Measurements from ENCODE around the gene SRPK2. TPM values are rescaled to one million over a fixed set of nuclear protein-coding genes. Genes with fewer than 3 reads are reported as not detected.
"Not testable (repeated sequence)": the region's sequence is repeated elsewhere in the genome, so short reads cannot be mapped to it uniquely, and the experiment has no call there.

Gene SRPK2
- total and polyA plus RNA-seq, 2 donors: 23.0 to 45.6 TPM

- no peaks in the 10 kb centered on the region for H3K36me3 ChIP-seq (ENCODE audit: control insufficient read depth in 2 of 2, insufficient read depth in 2 of 2, low read length in 1 of 2)
- no peaks in the 10 kb centered on the region for H3K9me3 ChIP-seq (ENCODE audit: control insufficient read depth in 2 of 2, insufficient read depth in 1 of 2, low read length in 1 of 2)
- no peak overlapping the region for H3K4me3 ChIP-seq (ENCODE audit: low read length in 2 of 2)
- no peak overlapping the region for H3K27ac ChIP-seq (ENCODE audit: low read depth in 1 of 2, low read length in 1 of 2)
- 96% methylated on average over 1 of the region's 1 CpG for whole genome bisulfite sequencing
- H3K27me3 ChIP-seq (ENCODE audit: control insufficient read depth in 2 of 2, insufficient read depth in 1 of 2, low read length in 1 of 2): no peaks in the 10 kb centered on the region
- peaks cover 0 to 4% of the 10 kb centered on the region in 2 donors for H3K4me1 ChIP-seq (ENCODE audit: control insufficient read depth in 2 of 2, insufficient read depth in 2 of 2, low read length in 2 of 2)
- no peak for DNase-seq (ENCODE audit: low read depth in 6 of 9, low spot score in 9 of 9)
Measured at GRCh38 chr7:105327201-105327600, 61.5 kb downstream of the SRPK2 start.

GRCh38 chr7:105325216-105325904 is 63.4 kb downstream of the SRPK2 start:
- Histone ChIP-seq H3K27me3 (ENCODE audit: control insufficient read depth in 2 of 2, insufficient read depth in 1 of 2, low read length in 1 of 2) (no peaks in the 10 kb centered on the region), H3K4me3 (ENCODE audit: low read length in 2 of 2) (no peak overlapping the region), H3K36me3 (ENCODE audit: control insufficient read depth in 2 of 2, insufficient read depth in 2 of 2, low read length in 1 of 2) (no peaks in the 10 kb centered on the region), H3K27ac (ENCODE audit: low read depth in 1 of 2, low read length in 1 of 2) (no peak overlapping the region), H3K9me3 (ENCODE audit: control insufficient read depth in 2 of 2, insufficient read depth in 1 of 2, low read length in 1 of 2) (no peaks in the 10 kb centered on the region), H3K4me1 (ENCODE audit: control insufficient read depth in 2 of 2, insufficient read depth in 2 of 2, low read length in 2 of 2) (peaks cover 0 to 4% of the 10 kb centered on the region in 2 donors)
- 95% methylated on average over 5 of the region's 5 CpGs for WGBS
- DNase-seq (ENCODE audit: low read depth in 6 of 9, low spot score in 9 of 9): no peak

- not testable (repeated sequence) for H3K9me3 ChIP-seq (ENCODE audit: control insufficient read depth in 2 of 2, insufficient read depth in 1 of 2, low read length in 1 of 2); H3K27ac ChIP-seq (ENCODE audit: low read depth in 1 of 2, low read length in 1 of 2); H3K4me1 ChIP-seq (ENCODE audit: control insufficient read depth in 2 of 2, insufficient read depth in 2 of 2, low read length in 2 of 2); H3K36me3 ChIP-seq (ENCODE audit: control insufficient read depth in 2 of 2, insufficient read depth in 2 of 2, low read length in 1 of 2); H3K27me3 ChIP-seq (ENCODE audit: control insufficient read depth in 2 of 2, insufficient read depth in 1 of 2, low read length in 1 of 2); DNase-seq (ENCODE audit: low read depth in 6 of 9, low spot score in 9 of 9); H3K4me3 ChIP-seq (ENCODE audit: low read length in 2 of 2)
- 96% methylated on average over 8 of the region's 8 CpGs for WGBS
Measured at GRCh38 chr7:105324606-105325005, 64.1 kb downstream of the SRPK2 start.

- H3K9me3 ChIP-seq (ENCODE audit: control insufficient read depth in 2 of 2, insufficient read depth in 1 of 2, low read length in 1 of 2): no peaks in the 10 kb centered on the region
- no peak overlapping the region for H3K27ac ChIP-seq (ENCODE audit: low read depth in 1 of 2, low read length in 1 of 2)
- H3K36me3 ChIP-seq (ENCODE audit: control insufficient read depth in 2 of 2, insufficient read depth in 2 of 2, low read length in 1 of 2): no peaks in the 10 kb centered on the region
- H3K27me3 ChIP-seq (ENCODE audit: control insufficient read depth in 2 of 2, insufficient read depth in 1 of 2, low read length in 1 of 2): no peaks in the 10 kb centered on the region
- 65% methylated on average over 1 of the region's 1 CpG for WGBS
- no peak overlapping the region for H3K4me3 ChIP-seq (ENCODE audit: low read length in 2 of 2)
- DNase-seq (ENCODE audit: low read depth in 6 of 9, low spot score in 9 of 9): no peak
- peaks cover 0 to 4% of the 10 kb centered on the region in 2 donors for H3K4me1 ChIP-seq (ENCODE audit: control insufficient read depth in 2 of 2, insufficient read depth in 2 of 2, low read length in 2 of 2)
Measured at GRCh38 chr7:105323366-105323765, 65.4 kb downstream of the SRPK2 start.

GRCh38 chr7:105322655-105323277 is 66.0 kb downstream of the SRPK2 start:
- Histone ChIP-seq H3K4me1 (ENCODE audit: control insufficient read depth in 2 of 2, insufficient read depth in 2 of 2, low read length in 2 of 2) (peaks cover 0 to 4% of the 10 kb centered on the region in 2 donors), H3K36me3 (ENCODE audit: control insufficient read depth in 2 of 2, insufficient read depth in 2 of 2, low read length in 1 of 2) (no peaks in the 10 kb centered on the region), H3K4me3 (ENCODE audit: low read length in 2 of 2) (no peak overlapping the region), H3K27ac (ENCODE audit: low read depth in 1 of 2, low read length in 1 of 2) (no peak overlapping the region), H3K9me3 (ENCODE audit: control insufficient read depth in 2 of 2, insufficient read depth in 1 of 2, low read length in 1 of 2) (no peaks in the 10 kb centered on the region), H3K27me3 (ENCODE audit: control insufficient read depth in 2 of 2, insufficient read depth in 1 of 2, low read length in 1 of 2) (no peaks in the 10 kb centered on the region)
- no peak for DNase-seq (ENCODE audit: low read depth in 6 of 9, low spot score in 9 of 9)
- 98% methylated on average over 6 of the region's 6 CpGs for WGBS

GRCh38 chr7:105321754-105322455 is 66.8 kb downstream of the SRPK2 start:
- Histone ChIP-seq H3K4me3 (ENCODE audit: low read length in 2 of 2) (no peak overlapping the region), H3K27ac (ENCODE audit: low read depth in 1 of 2, low read length in 1 of 2) (no peak overlapping the region), H3K9me3 (ENCODE audit: control insufficient read depth in 2 of 2, insufficient read depth in 1 of 2, low read length in 1 of 2) (no peaks in the 10 kb centered on the region), H3K36me3 (ENCODE audit: control insufficient read depth in 2 of 2, insufficient read depth in 2 of 2, low read length in 1 of 2) (no peaks in the 10 kb centered on the region), H3K4me1 (ENCODE audit: control insufficient read depth in 2 of 2, insufficient read depth in 2 of 2, low read length in 2 of 2) (peaks cover 0 to 4% of the 10 kb centered on the region in 2 donors), H3K27me3 (ENCODE audit: control insufficient read depth in 2 of 2, insufficient read depth in 1 of 2, low read length in 1 of 2) (no peaks in the 10 kb centered on the region)
- 98% methylated on average over 10 of the region's 10 CpGs for WGBS
- no peak for DNase-seq (ENCODE audit: low read depth in 6 of 9, low spot score in 9 of 9)

GRCh38 chr7:105320896-105321295 is 67.8 kb downstream of the SRPK2 start:
- WGBS: 96% methylated on average over 2 of the region's 2 CpGs
- Histone ChIP-seq H3K27me3 (ENCODE audit: control insufficient read depth in 2 of 2, insufficient read depth in 1 of 2, low read length in 1 of 2) (no peaks in the 10 kb centered on the region), H3K4me3 (ENCODE audit: low read length in 2 of 2) (no peak overlapping the region), H3K4me1 (ENCODE audit: control insufficient read depth in 2 of 2, insufficient read depth in 2 of 2, low read length in 2 of 2) (peaks cover 0 to 4% of the 10 kb centered on the region in 2 donors), H3K9me3 (ENCODE audit: control insufficient read depth in 2 of 2, insufficient read depth in 1 of 2, low read length in 1 of 2) (no peaks in the 10 kb centered on the region), H3K36me3 (ENCODE audit: control insufficient read depth in 2 of 2, insufficient read depth in 2 of 2, low read length in 1 of 2) (no peaks in the 10 kb centered on the region), H3K27ac (ENCODE audit: low read depth in 1 of 2, low read length in 1 of 2) (no peak overlapping the region)
- DNase-seq (ENCODE audit: low read depth in 6 of 9, low spot score in 9 of 9): no peak

- Histone ChIP-seq H3K27ac (ENCODE audit: low read depth in 1 of 2, low read length in 1 of 2) (no peak overlapping the region), H3K36me3 (ENCODE audit: control insufficient read depth in 2 of 2, insufficient read depth in 2 of 2, low read length in 1 of 2) (no peaks in the 10 kb centered on the region), H3K27me3 (ENCODE audit: control insufficient read depth in 2 of 2, insufficient read depth in 1 of 2, low read length in 1 of 2) (no peaks in the 10 kb centered on the region), H3K4me3 (ENCODE audit: low read length in 2 of 2) (no peak overlapping the region), H3K9me3 (ENCODE audit: control insufficient read depth in 2 of 2, insufficient read depth in 1 of 2, low read length in 1 of 2) (no peaks in the 10 kb centered on the region), H3K4me1 (ENCODE audit: control insufficient read depth in 2 of 2, insufficient read depth in 2 of 2, low read length in 2 of 2) (no peaks in the 10 kb centered on the region)
- WGBS: 81% methylated on average over 10 of the region's 10 CpGs
- no peak for DNase-seq (ENCODE audit: low read depth in 6 of 9, low spot score in 9 of 9)
Measured at GRCh38 chr7:105319578-105319977, 69.1 kb downstream of the SRPK2 start.

Measured in thymus (tissue), 11 donors.